ENCODE results near the gene SLC45A3.

DNA sequence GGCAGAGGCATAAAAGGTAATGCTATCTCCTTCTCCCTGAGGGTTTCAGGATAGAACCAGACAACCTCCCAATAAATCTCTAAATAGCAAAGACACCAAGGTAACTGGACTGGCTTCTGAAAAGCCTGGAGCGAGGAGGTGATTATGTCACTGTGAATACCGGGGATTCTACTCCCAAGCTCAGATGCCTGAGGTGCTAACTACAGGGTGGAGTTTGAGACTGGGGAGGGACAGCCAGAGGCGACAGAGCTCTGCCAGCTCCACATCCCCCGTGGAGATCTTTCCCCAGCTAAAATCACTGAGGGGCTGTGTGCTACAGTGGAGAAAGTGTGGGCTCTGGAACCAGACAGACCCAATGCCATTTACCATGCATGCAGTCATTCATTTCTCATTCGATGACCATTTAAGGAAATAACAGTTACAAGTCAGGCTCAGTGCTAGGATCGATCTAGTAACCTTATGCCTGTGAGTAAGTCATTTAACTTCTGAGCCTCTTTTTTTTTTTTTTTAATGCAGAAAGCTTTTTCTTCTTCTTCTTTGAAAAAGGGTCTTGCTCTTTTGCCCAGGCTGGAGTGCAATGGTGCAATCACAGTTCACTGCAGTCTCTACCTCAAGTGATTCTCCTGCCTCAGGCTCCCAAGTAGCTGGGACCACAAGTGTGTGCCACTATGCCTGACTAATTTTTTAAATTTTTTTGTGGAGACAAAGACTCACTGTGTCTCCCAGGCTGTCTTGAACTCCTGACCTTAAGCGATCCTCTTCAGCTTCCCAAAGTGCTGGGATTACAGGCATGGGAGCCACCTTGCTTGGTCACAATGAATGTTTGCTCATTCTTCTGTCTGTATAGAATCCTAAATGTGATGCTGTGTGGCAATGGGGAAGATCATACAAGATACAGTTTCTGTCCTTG lies 8.1 kb upstream of the SLC45A3 start:
- TF ChIP-seq GABPA (IDR thresholded peaks at IDR 0.05; ENCODE audit: low read depth), result no peak
- TF ChIP-seq REST (IDR thresholded peaks at IDR 0.05; ENCODE audit: insufficient replicate concordance, low read depth), result no peak
- TF ChIP-seq CTCF (IDR thresholded peaks at IDR 0.05; ENCODE audit: insufficient read depth, low read length), result no peak
- TF ChIP-seq POLR2AphosphoS5 (IDR thresholded peaks at IDR 0.05; ENCODE audit: low read depth), result no peak
- TF ChIP-seq SPI1 (IDR thresholded peaks at IDR 0.05; ENCODE audit: borderline replicate concordance, low read depth), result no peak
